CD8-positive, alpha-beta memory T cell (primary cell): ENCODE results near the gene FANCL. TPM values are rescaled to one million over a fixed set of nuclear protein-coding genes. Genes with fewer than 3 reads are reported as not detected.
"Not testable (repeated sequence)": the region's sequence is repeated elsewhere in the genome, so short reads cannot be mapped to it uniquely, and the experiment has no call there.

Experiments used
- CTCF ChIA-PET: fragments of 350-600 bp; sonication (Branson Sonifier 250); formaldehyde crosslinking; loops from one replicate; lab custom pipeline; 2021; ENCODE audit warnings: antibody characterized with exemption; lab: Charles Lee
- POLR2A ChIA-PET: fragments of 350-600 bp; sonication (Branson Sonifier 250); formaldehyde crosslinking; loops from one replicate; lab custom pipeline; 2021; ENCODE audit warnings: antibody characterized with exemption; lab: Charles Lee
- DNase-seq, 5 donors: peaks; one replicate each; pipeline versions ENCODE4 v3.0.0 to v3.0.0-alpha.2; 2020 to 2022; ENCODE audit warnings: mixed read lengths in 1 of 5
- H3K27ac ChIP-seq: one replicate; pipeline ENCODE4 v1.7.0; 2013; ENCODE audit warnings: low read depth, mild to moderate bottlenecking, low read length, moderate library complexity
- H3K27me3 ChIP-seq: 2 replicates; pipeline ENCODE4 v1.7.0; 2013; ENCODE audit warnings: low read length, mild to moderate bottlenecking; ENCODE audit not compliant: insufficient read depth, poor library complexity, severe bottlenecking
- H3K36me3 ChIP-seq: 2 replicates; pipeline ENCODE4 v1.7.0; 2013; ENCODE audit warnings: mild to moderate bottlenecking, low read length, moderate library complexity; ENCODE audit not compliant: insufficient read depth
- H3K4me1 ChIP-seq: 2 replicates; pipeline ENCODE4 v1.7.0; 2013; ENCODE audit warnings: mild to moderate bottlenecking, low read length, moderate library complexity; ENCODE audit not compliant: insufficient read depth
- H3K4me3 ChIP-seq: 2 replicates; pipeline ENCODE4 v1.7.0; 2013; ENCODE audit warnings: mild to moderate bottlenecking, low read length
- H3K9me3 ChIP-seq: 2 replicates; pipeline ENCODE4 v1.7.0; 2013; ENCODE audit warnings: mild to moderate bottlenecking, low read length
- H3K27ac Mint-ChIP-seq, 8 donors: one replicate each; pipeline ENCODE4 v1.8.0; 2020 to 2021; ENCODE audit warnings: mixed read lengths in 8 of 8, mild to moderate bottlenecking in 6 of 8, inconsistent platforms in 3 of 8, moderate library complexity in 3 of 8
- H3K27me3 Mint-ChIP-seq, 2 donors: one replicate each; pipeline ENCODE4 v1.8.0; 2020 to 2021; ENCODE audit warnings: mixed read lengths in 2 of 2, mild to moderate bottlenecking in 1 of 2, moderate library complexity in 1 of 2
- H3K36me3 Mint-ChIP-seq, 3 donors: one replicate each; pipeline ENCODE4 v1.8.0; 2020 to 2021; ENCODE audit warnings: mixed read lengths in 3 of 3, inconsistent platforms in 1 of 3, mild to moderate bottlenecking in 1 of 3
- H3K4me1 Mint-ChIP-seq, 3 donors: one replicate each; pipeline ENCODE4 v1.8.0; 2020 to 2021; ENCODE audit warnings: mixed read lengths in 3 of 3, inconsistent platforms in 1 of 3, mild to moderate bottlenecking in 1 of 3
- H3K4me3 Mint-ChIP-seq, 7 donors: one replicate each; pipeline ENCODE4 v1.8.0; 2020 to 2021; ENCODE audit warnings: mixed read lengths in 7 of 7, mild to moderate bottlenecking in 6 of 7, moderate library complexity in 4 of 7, inconsistent platforms in 2 of 7
- H3K9me3 Mint-ChIP-seq, 5 donors: one replicate each; pipeline ENCODE4 v1.8.0; 2020 to 2022; ENCODE audit warnings: mixed read lengths in 5 of 5, mild to moderate bottlenecking in 3 of 5, moderate library complexity in 2 of 5, inconsistent platforms in 1 of 5
- polyA plus RNA-seq: library from polyadenylated mRNA; unstranded; fragments of 300-500 nt; fragmentation: Illumina TruSeq; gene quantifications from one replicate; pipeline ENCODE4 v1.2.3, GENCODE V29; 2021
- total RNA-seq, 2 experiments: library from RNA; stranded (reverse); gene quantifications; one replicate each; pipeline ENCODE4 v1.2.3, GENCODE V29; 2021

Gene FANCL
- total and polyA plus RNA-seq, 3 experiments from 2014 or later = 8.3 to 25.1 (median 22.6) TPM

DNA sequence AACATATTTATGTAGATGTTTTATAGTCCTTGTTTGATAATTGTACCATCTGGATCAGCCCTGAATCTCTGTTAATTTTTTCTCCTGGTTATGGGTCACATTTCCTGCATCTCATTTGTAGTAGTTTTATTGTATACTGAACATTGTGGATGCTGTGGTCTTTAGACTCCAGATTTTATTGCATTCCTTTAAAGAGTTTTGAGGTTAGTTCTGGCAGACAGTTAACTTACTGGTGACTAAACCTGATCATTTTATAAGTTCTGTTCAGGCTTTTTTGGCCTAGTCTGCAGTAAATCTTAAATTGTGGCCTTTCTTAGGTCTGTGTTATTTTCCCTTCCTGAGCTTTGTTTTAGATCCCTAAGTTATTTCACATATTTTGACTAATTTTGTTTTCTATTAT lies 84.3 kb downstream of the FANCL start:
- Mint-ChIP-seq H3K36me3 (peaks cover 31 to 64% (median 32%) of the 10 kb centered on the region in 3 donors), H3K9me3 (peaks cover 0 to 12% (median 2%) of the 10 kb centered on the region in 5 donors), H3K4me1 (peaks cover 0 to 4% (median 2%) of the 10 kb centered on the region in 3 donors), H3K27me3 (no peaks in the 10 kb centered on the region), H3K4me3 (no peak overlapping the region), H3K27ac (no peak overlapping the region)
- Histone ChIP-seq H3K4me3 (no peak overlapping the region), H3K27ac (no peak overlapping the region), H3K9me3 (no peaks in the 10 kb centered on the region), H3K36me3 (peaks cover 10% of the 10 kb centered on the region), H3K27me3 (no peaks in the 10 kb centered on the region), H3K4me1 (no peaks in the 10 kb centered on the region)
- ChIA-PET CTCF (no interaction called here), POLR2A (no interaction called here)
- DNase-seq = no peak

DNA sequence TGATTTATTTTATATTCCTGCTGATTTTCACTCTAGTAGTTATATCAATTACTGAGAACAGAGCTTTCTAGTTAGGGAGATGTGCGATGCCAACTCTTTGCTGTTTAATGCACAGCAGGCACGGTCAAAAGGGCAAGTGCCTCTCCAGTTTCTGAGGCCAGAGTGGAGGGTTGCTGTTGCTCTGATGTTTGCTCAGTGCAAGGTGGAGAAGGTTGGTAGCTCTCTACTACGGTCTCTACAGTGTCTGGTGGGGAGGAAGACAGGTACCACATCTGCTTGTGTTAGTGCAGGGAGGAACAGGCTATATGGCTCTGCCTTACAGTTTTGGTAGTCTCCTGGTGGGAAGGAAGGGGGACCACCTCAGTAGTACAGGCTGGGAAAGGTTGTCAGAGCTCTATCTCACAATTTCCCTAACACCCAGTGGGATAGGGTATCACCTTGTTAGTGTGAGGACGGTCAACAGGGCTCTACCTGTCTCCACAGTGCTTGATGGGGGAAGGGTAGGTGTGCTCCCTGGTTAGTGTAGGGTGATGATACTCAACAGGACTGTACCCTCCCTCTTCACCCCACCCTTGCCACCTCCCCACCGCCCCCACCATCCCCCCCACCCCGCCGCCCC lies 85.9 kb downstream of the FANCL start:
- H3K4me1 ChIP-seq = no peaks in the 10 kb centered on the region
- H3K27ac ChIP-seq = no peak overlapping the region
- no peak overlapping the region for H3K4me3 ChIP-seq
- peaks cover under 1 to 4% (median 2%) of the 10 kb centered on the region in 3 donors for H3K4me1 Mint-ChIP-seq
- H3K9me3 ChIP-seq = no peaks in the 10 kb centered on the region
- H3K27ac Mint-ChIP-seq = no peak overlapping the region
- H3K4me3 Mint-ChIP-seq = no peak overlapping the region
- POLR2A ChIA-PET = no interaction called here
- peaks cover 0 to 12% (median 2%) of the 10 kb centered on the region in 5 donors for H3K9me3 Mint-ChIP-seq
- H3K36me3 ChIP-seq = peaks cover 5% of the 10 kb centered on the region
- CTCF ChIA-PET = no interaction called here
- DNase-seq = no peak
- H3K36me3 Mint-ChIP-seq = peaks cover 27 to 52% (median 32%) of the 10 kb centered on the region in 3 donors
- no peaks in the 10 kb centered on the region for H3K27me3 ChIP-seq
- no peaks in the 10 kb centered on the region for H3K27me3 Mint-ChIP-seq

GRCh38 chr2:58146707-58147106 lies 94.4 kb downstream of the FANCL start:
- H3K9me3 ChIP-seq = no peaks in the 10 kb centered on the region
- ChIA-PET CTCF (no interaction called here), POLR2A (no interaction called here)
- H3K27ac ChIP-seq = no peak overlapping the region
- peaks cover 0 to 5% (median 3%) of the 10 kb centered on the region in 3 donors for H3K4me1 Mint-ChIP-seq
- H3K36me3 Mint-ChIP-seq = peaks cover 13 to 47% (median 22%) of the 10 kb centered on the region in 3 donors
- no peak for DNase-seq
- no peak overlapping the region for H3K27ac Mint-ChIP-seq
- H3K27me3 ChIP-seq = no peaks in the 10 kb centered on the region
- no peaks in the 10 kb centered on the region for H3K27me3 Mint-ChIP-seq
- H3K4me3 ChIP-seq = no peak overlapping the region
- H3K36me3 ChIP-seq = no peaks in the 10 kb centered on the region
- H3K4me3 Mint-ChIP-seq = no peak overlapping the region
- no peaks in the 10 kb centered on the region for H3K9me3 Mint-ChIP-seq
- no peaks in the 10 kb centered on the region for H3K4me1 ChIP-seq

DNA sequence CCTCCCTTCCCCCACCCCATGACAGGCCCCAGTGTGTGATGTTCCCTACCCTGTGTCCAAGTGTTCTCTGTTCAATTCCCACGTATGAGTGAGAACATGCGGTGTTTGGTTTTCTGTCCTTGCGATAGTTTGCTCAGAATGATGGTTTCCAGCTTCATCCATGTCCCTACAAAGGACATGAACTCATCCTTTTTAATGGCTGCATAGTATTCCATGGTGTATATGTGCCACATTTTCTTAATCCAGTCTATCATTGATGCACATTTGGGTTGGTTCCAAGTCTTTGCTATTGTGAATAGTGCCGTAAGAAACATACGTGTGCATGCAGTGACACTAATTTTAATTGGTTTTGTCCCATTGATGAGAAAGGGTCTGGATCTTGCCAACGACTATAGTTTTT lies 95.4 kb downstream of the FANCL start:
- H3K9me3 Mint-ChIP-seq, H3K27ac ChIP-seq, H3K27me3 ChIP-seq, H3K4me1 Mint-ChIP-seq, H3K27me3 Mint-ChIP-seq, CTCF ChIA-PET, DNase-seq, H3K36me3 ChIP-seq, H3K9me3 ChIP-seq, H3K4me3 Mint-ChIP-seq, H3K4me1 ChIP-seq, POLR2A ChIA-PET, H3K4me3 ChIP-seq, H3K27ac Mint-ChIP-seq: not testable (repeated sequence)
- peaks cover 11 to 50% (median 22%) of the 10 kb centered on the region in 3 donors for H3K36me3 Mint-ChIP-seq

GRCh38 chr2:58140508-58141072 lies 100.5 kb downstream of the FANCL start:
- CTCF ChIA-PET = no interaction called here
- H3K27me3 Mint-ChIP-seq = no peaks in the 10 kb centered on the region
- H3K27ac Mint-ChIP-seq = no peak overlapping the region
- Histone ChIP-seq H3K4me1 (no peaks in the 10 kb centered on the region), H3K27ac (no peak overlapping the region), H3K36me3 (no peaks in the 10 kb centered on the region), H3K9me3 (no peaks in the 10 kb centered on the region), H3K4me3 (no peak overlapping the region), H3K27me3 (no peaks in the 10 kb centered on the region)
- H3K36me3 Mint-ChIP-seq = peaks cover 11 to 52% (median 18%) of the 10 kb centered on the region in 3 donors
- POLR2A ChIA-PET = no interaction called here
- H3K9me3 Mint-ChIP-seq = no peaks in the 10 kb centered on the region
- no peaks in the 10 kb centered on the region for H3K4me1 Mint-ChIP-seq
- DNase-seq = no peak
- no peak overlapping the region for H3K4me3 Mint-ChIP-seq

GRCh38 chr2:58138396-58139030 lies 102.6 kb downstream of the FANCL start:
- Mint-ChIP-seq H3K36me3 (peaks cover 2 to 51% (median 15%) of the 10 kb centered on the region in 3 donors), H3K4me1 (no peaks in the 10 kb centered on the region), H3K9me3 (no peaks in the 10 kb centered on the region), H3K27me3 (no peaks in the 10 kb centered on the region), H3K27ac (peak overlapping the region in 2 of 8 donors; percentile 46 to 60), H3K4me3 (no peak overlapping the region)
- CTCF ChIA-PET = no interaction called here
- Histone ChIP-seq H3K4me3 (no peak overlapping the region), H3K36me3 (no peaks in the 10 kb centered on the region), H3K9me3 (no peaks in the 10 kb centered on the region), H3K27me3 (no peaks in the 10 kb centered on the region), H3K4me1 (no peaks in the 10 kb centered on the region), H3K27ac (no peak overlapping the region)
- no peak for DNase-seq
- POLR2A ChIA-PET = no interaction called here

GRCh38 chr2:58137856-58138255 lies 103.3 kb downstream of the FANCL start:
- H3K4me1 Mint-ChIP-seq = no peaks in the 10 kb centered on the region
- H3K4me3 ChIP-seq = no peak overlapping the region
- no peaks in the 10 kb centered on the region for H3K27me3 ChIP-seq
- H3K9me3 ChIP-seq = no peaks in the 10 kb centered on the region
- H3K27ac Mint-ChIP-seq = no peak overlapping the region
- CTCF ChIA-PET = no interaction called here
- H3K27me3 Mint-ChIP-seq = no peaks in the 10 kb centered on the region
- no peaks in the 10 kb centered on the region for H3K9me3 Mint-ChIP-seq
- H3K4me1 ChIP-seq = no peaks in the 10 kb centered on the region
- H3K4me3 Mint-ChIP-seq = no peak overlapping the region
- peaks cover 0 to 49% (median 15%) of the 10 kb centered on the region in 3 donors for H3K36me3 Mint-ChIP-seq
- no peaks in the 10 kb centered on the region for H3K36me3 ChIP-seq
- no peak overlapping the region for H3K27ac ChIP-seq
- POLR2A ChIA-PET = no interaction called here
- no peak for DNase-seq

GRCh38 chr2:58137221-58137620 lies 103.9 kb downstream of the FANCL start:
- no peaks in the 10 kb centered on the region for H3K4me1 Mint-ChIP-seq

More at GRCh38 chr2:58137221-58137620, 103.9 kb downstream of the FANCL start:
- Histone ChIP-seq H3K36me3 (no peaks in the 10 kb centered on the region), H3K27ac (no peak overlapping the region), H3K9me3 (no peaks in the 10 kb centered on the region), H3K4me3 (no peak overlapping the region), H3K27me3 (no peaks in the 10 kb centered on the region), H3K4me1 (no peaks in the 10 kb centered on the region)
- peaks cover 0 to 51% (median 17%) of the 10 kb centered on the region in 3 donors for H3K36me3 Mint-ChIP-seq
- no peak overlapping the region for H3K27ac Mint-ChIP-seq
- no peak for DNase-seq
- POLR2A ChIA-PET = no interaction called here
- no peak overlapping the region for H3K4me3 Mint-ChIP-seq
- no peaks in the 10 kb centered on the region for H3K27me3 Mint-ChIP-seq
- no peaks in the 10 kb centered on the region for H3K9me3 Mint-ChIP-seq
- CTCF ChIA-PET = no interaction called here
